HL-60 (cell line): ENCODE measurements around the gene WFDC6.
"Not testable (repeated sequence)": the region's sequence is repeated elsewhere in the genome, so short reads cannot be mapped to it uniquely, and the experiment has no call there.

ENCODE experiments used
- DNase-seq, 2 experiments: peaks; one replicate each; pipeline ENCODE4 v3.0.0-alpha.2; 2010 to 2020; ENCODE audit warnings: low read depth in 1 of 2, low spot score in 1 of 2
- H3K27ac ChIP-seq: fragments of 250-450 bp; sonication (Bioruptor Pico); replicated peaks from 2 replicates; pipeline ENCODE4 v1.5.1; 2020; ENCODE audit warnings: mild to moderate bottlenecking, moderate library complexity
- H3K27me3 ChIP-seq: fragments of 250-450 bp; sonication (Bioruptor Pico); 2 replicates; pipeline ENCODE4 v1.5.1; 2021; ENCODE audit warnings: mild to moderate bottlenecking, moderate library complexity; ENCODE audit not compliant: insufficient read depth, poor library complexity, severe bottlenecking
- H3K4me3 ChIP-seq: replicated peaks from 2 replicates; pipeline ENCODE4 v1.5.1; 2011; ENCODE audit warnings: mild to moderate bottlenecking, control low read depth, low read length; ENCODE audit not compliant: insufficient read depth
- GABPA ChIP-seq: IDR thresholded peaks from 2 replicates; pipeline ENCODE4 v1.6.1; 2012; ENCODE audit warnings: low read depth
- POLR2AphosphoS5 ChIP-seq: IDR thresholded peaks from 2 replicates; pipeline ENCODE4 v1.6.1; 2012; ENCODE audit warnings: low read depth
- SPI1 ChIP-seq: IDR thresholded peaks from 2 replicates; pipeline ENCODE4 v1.6.1; 2012; ENCODE audit warnings: low read depth, mild to moderate bottlenecking, borderline replicate concordance
- long read RNA-seq: library from polyadenylated mRNA; unstranded; transcript quantifications from one replicate; pipeline ENCODE4 v2.0.0, GENCODE V29; 2020
- TF ChIP-seq, protein P1 (sequence below): IDR thresholded peaks from 2 replicates; pipeline ENCODE4 v1.6.1; 2012; ENCODE audit warnings: low read depth; ENCODE audit not compliant: insufficient replicate concordance
- TF ChIP-seq, protein P2 (sequence below): IDR thresholded peaks from one replicate; pipeline ENCODE4 v1.5.1; 2011; ENCODE audit warnings: low read length, control low read depth, inconsistent platforms; ENCODE audit not compliant: insufficient read depth

The WFDC6 gene
- long read RNA-seq, result 0 reads

DNA sequence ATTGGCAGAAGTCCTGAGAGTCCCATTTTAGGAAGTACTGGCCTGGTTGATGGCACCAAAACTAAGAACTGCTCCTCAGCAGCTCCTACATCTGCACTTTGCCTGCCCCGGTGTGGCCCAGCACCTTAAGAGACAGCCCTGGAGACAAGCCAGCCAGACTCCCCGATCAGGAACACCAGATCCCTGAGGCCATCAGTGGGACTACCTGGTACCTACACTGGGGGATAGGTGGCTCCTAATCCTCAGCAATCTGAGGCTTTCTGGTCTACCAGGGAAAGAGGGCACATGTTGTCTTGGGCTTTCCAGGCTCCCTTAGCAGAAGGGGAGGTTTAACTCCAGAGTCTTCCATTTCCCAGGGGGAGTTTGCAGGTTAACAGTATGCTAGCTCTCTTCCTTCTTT is at the start of gene WFDC6:
Gene WFDC6, minus strand, starts transcription at position 101 of the 400 bp plus-strand sequence. Its CDS starts 75 bp downstream, at position 26.
- TF ChIP-seq POLR2AphosphoS5 (no peak), SPI1 (no peak), GABPA (no peak)
- TF ChIP-seq, protein P1, sequence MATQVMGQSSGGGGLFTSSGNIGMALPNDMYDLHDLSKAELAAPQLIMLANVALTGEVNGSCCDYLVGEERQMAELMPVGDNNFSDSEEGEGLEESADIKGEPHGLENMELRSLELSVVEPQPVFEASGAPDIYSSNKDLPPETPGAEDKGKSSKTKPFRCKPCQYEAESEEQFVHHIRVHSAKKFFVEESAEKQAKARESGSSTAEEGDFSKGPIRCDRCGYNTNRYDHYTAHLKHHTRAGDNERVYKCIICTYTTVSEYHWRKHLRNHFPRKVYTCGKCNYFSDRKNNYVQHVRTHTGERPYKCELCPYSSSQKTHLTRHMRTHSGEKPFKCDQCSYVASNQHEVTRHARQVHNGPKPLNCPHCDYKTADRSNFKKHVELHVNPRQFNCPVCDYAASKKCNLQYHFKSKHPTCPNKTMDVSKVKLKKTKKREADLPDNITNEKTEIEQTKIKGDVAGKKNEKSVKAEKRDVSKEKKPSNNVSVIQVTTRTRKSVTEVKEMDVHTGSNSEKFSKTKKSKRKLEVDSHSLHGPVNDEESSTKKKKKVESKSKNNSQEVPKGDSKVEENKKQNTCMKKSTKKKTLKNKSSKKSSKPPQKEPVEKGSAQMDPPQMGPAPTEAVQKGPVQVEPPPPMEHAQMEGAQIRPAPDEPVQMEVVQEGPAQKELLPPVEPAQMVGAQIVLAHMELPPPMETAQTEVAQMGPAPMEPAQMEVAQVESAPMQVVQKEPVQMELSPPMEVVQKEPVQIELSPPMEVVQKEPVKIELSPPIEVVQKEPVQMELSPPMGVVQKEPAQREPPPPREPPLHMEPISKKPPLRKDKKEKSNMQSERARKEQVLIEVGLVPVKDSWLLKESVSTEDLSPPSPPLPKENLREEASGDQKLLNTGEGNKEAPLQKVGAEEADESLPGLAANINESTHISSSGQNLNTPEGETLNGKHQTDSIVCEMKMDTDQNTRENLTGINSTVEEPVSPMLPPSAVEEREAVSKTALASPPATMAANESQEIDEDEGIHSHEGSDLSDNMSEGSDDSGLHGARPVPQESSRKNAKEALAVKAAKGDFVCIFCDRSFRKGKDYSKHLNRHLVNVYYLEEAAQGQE, result no peak
- TF ChIP-seq, protein P2, sequence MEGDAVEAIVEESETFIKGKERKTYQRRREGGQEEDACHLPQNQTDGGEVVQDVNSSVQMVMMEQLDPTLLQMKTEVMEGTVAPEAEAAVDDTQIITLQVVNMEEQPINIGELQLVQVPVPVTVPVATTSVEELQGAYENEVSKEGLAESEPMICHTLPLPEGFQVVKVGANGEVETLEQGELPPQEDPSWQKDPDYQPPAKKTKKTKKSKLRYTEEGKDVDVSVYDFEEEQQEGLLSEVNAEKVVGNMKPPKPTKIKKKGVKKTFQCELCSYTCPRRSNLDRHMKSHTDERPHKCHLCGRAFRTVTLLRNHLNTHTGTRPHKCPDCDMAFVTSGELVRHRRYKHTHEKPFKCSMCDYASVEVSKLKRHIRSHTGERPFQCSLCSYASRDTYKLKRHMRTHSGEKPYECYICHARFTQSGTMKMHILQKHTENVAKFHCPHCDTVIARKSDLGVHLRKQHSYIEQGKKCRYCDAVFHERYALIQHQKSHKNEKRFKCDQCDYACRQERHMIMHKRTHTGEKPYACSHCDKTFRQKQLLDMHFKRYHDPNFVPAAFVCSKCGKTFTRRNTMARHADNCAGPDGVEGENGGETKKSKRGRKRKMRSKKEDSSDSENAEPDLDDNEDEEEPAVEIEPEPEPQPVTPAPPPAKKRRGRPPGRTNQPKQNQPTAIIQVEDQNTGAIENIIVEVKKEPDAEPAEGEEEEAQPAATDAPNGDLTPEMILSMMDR, result no peak
- Histone ChIP-seq H3K4me3 (no peak within 1 kb of the TSS), H3K27ac (no peak within 1 kb of the TSS), H3K27me3 (peaks cover 9% of the 10 kb centered on the region)
- no peak for DNase-seq

GRCh38 chr20:45588800-45589199 is 49.5 kb upstream of the WFDC6 start:
- no peaks in the 10 kb centered on the region for H3K27me3 ChIP-seq
- TF ChIP-seq, protein P1, result no peak
- TF ChIP-seq, protein P2, result no peak
- TF ChIP-seq GABPA, result no peak
- TF ChIP-seq SPI1, result no peak
- TF ChIP-seq POLR2AphosphoS5, result no peak
- no peak overlapping the region for H3K27ac ChIP-seq
- no peak overlapping the region for H3K4me3 ChIP-seq
- no peak for DNase-seq

- not testable (repeated sequence) for H3K27ac ChIP-seq, DNase-seq, H3K27me3 ChIP-seq, H3K4me3 ChIP-seq
Observed at GRCh38 chr20:45585986-45586385, 46.7 kb upstream of the WFDC6 start.

GRCh38 chr20:45584294-45584693 is 45.0 kb upstream of the WFDC6 start:
- not testable (repeated sequence) for DNase-seq, H3K4me3 ChIP-seq, H3K27ac ChIP-seq
- H3K27me3 ChIP-seq, result peaks cover 13% of the 10 kb centered on the region

GRCh38 chr20:45583502-45583901 is 44.2 kb upstream of the WFDC6 start:
- Histone ChIP-seq H3K27ac (no peak overlapping the region), H3K4me3 (no peak overlapping the region), H3K27me3 (peaks cover 13% of the 10 kb centered on the region)
- TF ChIP-seq POLR2AphosphoS5, result no peak
- TF ChIP-seq, protein P1, result no peak
- no peak for TF ChIP-seq GABPA
- TF ChIP-seq, protein P2, result no peak
- TF ChIP-seq SPI1, result no peak
- no peak for DNase-seq
